NB4 (cell line): ENCODE data around the gene ENAM.
"Not testable (repeated sequence)": the region's sequence is repeated elsewhere in the genome, so short reads cannot be mapped to it uniquely, and the experiment has no call there.

ENCODE experiments used
- DNase-seq: peaks from one replicate; pipeline ENCODE4 v3.0.0; 2010; ENCODE audit warnings: low read depth
- H3K4me3 ChIP-seq: one replicate; pipeline ENCODE4 v1.5.1; 2011; ENCODE audit warnings: mild to moderate bottlenecking, low read depth, low read length, moderate library complexity
- CTCF ChIP-seq: IDR thresholded peaks from one replicate; pipeline ENCODE4 v1.5.1; 2012; ENCODE audit warnings: low read depth, low read length
- MAX ChIP-seq: IDR thresholded peaks from 2 replicates; pipeline ENCODE4 v1.6.1; 2011; ENCODE audit warnings: low read depth, low read length
- MYC ChIP-seq: IDR thresholded peaks from 2 replicates; pipeline ENCODE4 v1.6.1; 2011; ENCODE audit warnings: low read depth, low read length
- POLR2A ChIP-seq: IDR thresholded peaks from 2 replicates; pipeline ENCODE4 v1.6.1; 2011; ENCODE audit warnings: mild to moderate bottlenecking; ENCODE audit not compliant: insufficient read length; ENCODE audit errors: extremely low read depth

ENAM gene

GRCh38 chr4:70657326-70657725, 28.8 kb downstream of the ENAM start:
- no peak overlapping the region for H3K4me3 ChIP-seq
- TF ChIP-seq POLR2A (no peak), MAX (no peak), CTCF (no peak), MYC (no peak)
- DNase-seq: no peak

- no peak for DNase-seq
- H3K4me3 ChIP-seq: no peak overlapping the region
- TF ChIP-seq POLR2A (no peak), CTCF (no peak)
These were observed 29.9 kb downstream of the ENAM start for GRCh38 chr4:70658418-70658817.

- DNase-seq: peak; percentile 18
- no peak overlapping the region for H3K4me3 ChIP-seq
- no peak for TF ChIP-seq MAX
- no peak for TF ChIP-seq POLR2A
- TF ChIP-seq MYC: no peak
- no peak for TF ChIP-seq CTCF
These were observed 31.6 kb downstream of the ENAM start for GRCh38 chr4:70660106-70660505.

- DNase-seq, H3K4me3 ChIP-seq: not testable (repeated sequence)
These were observed 32.9 kb downstream of the ENAM start for GRCh38 chr4:70661309-70661922.

GRCh38 chr4:70666369-70666768, 37.8 kb downstream of the ENAM start, which contains the start of gene JCHAIN:
JCHAIN (minus strand) TSS chr4:70666508; CDS start chr4:70666490, 18 bp downstream.
- no peak within 1 kb of the TSS for H3K4me3 ChIP-seq
- TF ChIP-seq MAX (no peak), CTCF (no peak), MYC (no peak), POLR2A (no peak)
- DNase-seq: no peak

GRCh38 chr4:70667740-70668535, 39.4 kb downstream of the ENAM start:
- DNase-seq: no peak
- no peak overlapping the region for H3K4me3 ChIP-seq
- no peak for TF ChIP-seq POLR2A
- no peak for TF ChIP-seq MYC
- TF ChIP-seq CTCF: no peak
- TF ChIP-seq MAX: no peak
